ENCODE data around the gene C1orf21. TPM values are rescaled to one million over a fixed set of nuclear protein-coding genes. Genes with fewer than 3 reads are reported as not detected.

The C1orf21 gene
- total RNA-seq, 1 experiment from 2014 or later = 28.5 TPM

DNA sequence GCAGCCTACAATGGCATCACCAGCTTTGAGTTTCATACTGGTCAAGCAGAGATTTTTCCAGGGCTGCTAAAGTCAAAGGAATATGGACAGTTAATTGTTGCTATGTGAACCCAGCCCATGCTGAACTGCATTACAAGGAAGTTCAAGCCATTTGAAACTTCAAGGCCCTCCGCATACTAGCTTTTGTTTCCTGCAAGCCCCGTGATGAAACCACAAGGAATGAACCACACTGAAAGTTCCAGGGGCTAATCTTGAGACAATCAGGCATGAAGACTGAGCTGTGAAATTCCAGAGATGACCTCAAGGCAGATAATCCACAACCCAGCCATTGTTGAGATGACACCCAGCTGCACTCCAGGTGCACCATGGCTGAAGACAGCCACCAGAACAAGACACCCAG is 180.8 kb downstream of the C1orf21 start:
- TF ChIP-seq, protein P1, sequence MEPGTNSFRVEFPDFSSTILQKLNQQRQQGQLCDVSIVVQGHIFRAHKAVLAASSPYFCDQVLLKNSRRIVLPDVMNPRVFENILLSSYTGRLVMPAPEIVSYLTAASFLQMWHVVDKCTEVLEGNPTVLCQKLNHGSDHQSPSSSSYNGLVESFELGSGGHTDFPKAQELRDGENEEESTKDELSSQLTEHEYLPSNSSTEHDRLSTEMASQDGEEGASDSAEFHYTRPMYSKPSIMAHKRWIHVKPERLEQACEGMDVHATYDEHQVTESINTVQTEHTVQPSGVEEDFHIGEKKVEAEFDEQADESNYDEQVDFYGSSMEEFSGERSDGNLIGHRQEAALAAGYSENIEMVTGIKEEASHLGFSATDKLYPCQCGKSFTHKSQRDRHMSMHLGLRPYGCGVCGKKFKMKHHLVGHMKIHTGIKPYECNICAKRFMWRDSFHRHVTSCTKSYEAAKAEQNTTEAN (CRISPR knock-in tag; IDR thresholded peaks at IDR 0.05) = no peak
- TF ChIP-seq RORB (CRISPR knock-in tag; IDR thresholded peaks at IDR 0.05) (no peak), CBFB (CRISPR knock-in tag; IDR thresholded peaks at IDR 0.05; ENCODE audit: low read depth) (no peak), ZBTB21 (CRISPR knock-in tag; IDR thresholded peaks at IDR 0.05; ENCODE audit: borderline replicate concordance) (no peak), RELA (CRISPR knock-in tag; IDR thresholded peaks at IDR 0.05; ENCODE audit: borderline replicate concordance) (no peak), KAT7 (CRISPR knock-in tag; IDR thresholded peaks at IDR 0.05; ENCODE audit: borderline replicate concordance) (no peak), ZNF671 (CRISPR knock-in tag; IDR thresholded peaks at IDR 0.05) (no peak), ZNF317 (CRISPR knock-in tag; IDR thresholded peaks at IDR 0.05; ENCODE audit: borderline replicate concordance, low read depth) (no peak), TEAD4 (CRISPR knock-in tag; IDR thresholded peaks at IDR 0.05) (no peak), MXD4 (CRISPR knock-in tag; IDR thresholded peaks at IDR 0.05; ENCODE audit: borderline replicate concordance) (no peak), SOX15 (CRISPR knock-in tag; IDR thresholded peaks at IDR 0.05) (no peak), FOXP1 (CRISPR knock-in tag; IDR thresholded peaks at IDR 0.05; ENCODE audit: borderline replicate concordance) (no peak), NR3C1 (CRISPR knock-in tag; conservative IDR thresholded peaks at IDR 0.05; ENCODE audit: low read depth) (no peak), MYBL2 (CRISPR knock-in tag; IDR thresholded peaks at IDR 0.05) (no peak)
- TF ChIP-seq, protein P2, sequence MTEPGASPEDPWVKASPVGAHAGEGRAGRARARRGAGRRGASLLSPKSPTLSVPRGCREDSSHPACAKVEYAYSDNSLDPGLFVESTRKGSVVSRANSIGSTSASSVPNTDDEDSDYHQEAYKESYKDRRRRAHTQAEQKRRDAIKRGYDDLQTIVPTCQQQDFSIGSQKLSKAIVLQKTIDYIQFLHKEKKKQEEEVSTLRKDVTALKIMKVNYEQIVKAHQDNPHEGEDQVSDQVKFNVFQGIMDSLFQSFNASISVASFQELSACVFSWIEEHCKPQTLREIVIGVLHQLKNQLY (CRISPR knock-in tag; IDR thresholded peaks at IDR 0.05) = no peak
- TF ChIP-seq, protein P3, sequence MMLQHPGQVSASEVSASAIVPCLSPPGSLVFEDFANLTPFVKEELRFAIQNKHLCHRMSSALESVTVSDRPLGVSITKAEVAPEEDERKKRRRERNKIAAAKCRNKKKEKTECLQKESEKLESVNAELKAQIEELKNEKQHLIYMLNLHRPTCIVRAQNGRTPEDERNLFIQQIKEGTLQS (CRISPR knock-in tag; conservative IDR thresholded peaks at IDR 0.05) = no peak
- TF ChIP-seq, protein P4, sequence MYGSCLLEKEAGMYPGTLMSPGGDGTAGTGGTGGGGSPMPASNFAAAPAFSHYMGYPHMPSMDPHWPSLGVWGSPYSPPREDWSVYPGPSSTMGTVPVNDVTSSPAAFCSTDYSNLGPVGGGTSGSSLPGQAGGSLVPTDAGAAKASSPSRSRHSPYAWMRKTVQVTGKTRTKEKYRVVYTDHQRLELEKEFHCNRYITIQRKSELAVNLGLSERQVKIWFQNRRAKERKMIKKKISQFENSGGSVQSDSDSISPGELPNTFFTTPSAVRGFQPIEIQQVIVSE (CRISPR knock-in tag; IDR thresholded peaks at IDR 0.05; ENCODE audit: borderline replicate concordance) = no peak
- TF ChIP-seq, protein P5, sequence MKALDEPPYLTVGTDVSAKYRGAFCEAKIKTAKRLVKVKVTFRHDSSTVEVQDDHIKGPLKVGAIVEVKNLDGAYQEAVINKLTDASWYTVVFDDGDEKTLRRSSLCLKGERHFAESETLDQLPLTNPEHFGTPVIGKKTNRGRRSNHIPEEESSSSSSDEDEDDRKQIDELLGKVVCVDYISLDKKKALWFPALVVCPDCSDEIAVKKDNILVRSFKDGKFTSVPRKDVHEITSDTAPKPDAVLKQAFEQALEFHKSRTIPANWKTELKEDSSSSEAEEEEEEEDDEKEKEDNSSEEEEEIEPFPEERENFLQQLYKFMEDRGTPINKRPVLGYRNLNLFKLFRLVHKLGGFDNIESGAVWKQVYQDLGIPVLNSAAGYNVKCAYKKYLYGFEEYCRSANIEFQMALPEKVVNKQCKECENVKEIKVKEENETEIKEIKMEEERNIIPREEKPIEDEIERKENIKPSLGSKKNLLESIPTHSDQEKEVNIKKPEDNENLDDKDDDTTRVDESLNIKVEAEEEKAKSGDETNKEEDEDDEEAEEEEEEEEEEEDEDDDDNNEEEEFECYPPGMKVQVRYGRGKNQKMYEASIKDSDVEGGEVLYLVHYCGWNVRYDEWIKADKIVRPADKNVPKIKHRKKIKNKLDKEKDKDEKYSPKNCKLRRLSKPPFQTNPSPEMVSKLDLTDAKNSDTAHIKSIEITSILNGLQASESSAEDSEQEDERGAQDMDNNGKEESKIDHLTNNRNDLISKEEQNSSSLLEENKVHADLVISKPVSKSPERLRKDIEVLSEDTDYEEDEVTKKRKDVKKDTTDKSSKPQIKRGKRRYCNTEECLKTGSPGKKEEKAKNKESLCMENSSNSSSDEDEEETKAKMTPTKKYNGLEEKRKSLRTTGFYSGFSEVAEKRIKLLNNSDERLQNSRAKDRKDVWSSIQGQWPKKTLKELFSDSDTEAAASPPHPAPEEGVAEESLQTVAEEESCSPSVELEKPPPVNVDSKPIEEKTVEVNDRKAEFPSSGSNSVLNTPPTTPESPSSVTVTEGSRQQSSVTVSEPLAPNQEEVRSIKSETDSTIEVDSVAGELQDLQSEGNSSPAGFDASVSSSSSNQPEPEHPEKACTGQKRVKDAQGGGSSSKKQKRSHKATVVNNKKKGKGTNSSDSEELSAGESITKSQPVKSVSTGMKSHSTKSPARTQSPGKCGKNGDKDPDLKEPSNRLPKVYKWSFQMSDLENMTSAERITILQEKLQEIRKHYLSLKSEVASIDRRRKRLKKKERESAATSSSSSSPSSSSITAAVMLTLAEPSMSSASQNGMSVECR (CRISPR knock-in tag; IDR thresholded peaks at IDR 0.05; ENCODE audit: borderline replicate concordance) = no peak
- TF ChIP-seq, protein P6, sequence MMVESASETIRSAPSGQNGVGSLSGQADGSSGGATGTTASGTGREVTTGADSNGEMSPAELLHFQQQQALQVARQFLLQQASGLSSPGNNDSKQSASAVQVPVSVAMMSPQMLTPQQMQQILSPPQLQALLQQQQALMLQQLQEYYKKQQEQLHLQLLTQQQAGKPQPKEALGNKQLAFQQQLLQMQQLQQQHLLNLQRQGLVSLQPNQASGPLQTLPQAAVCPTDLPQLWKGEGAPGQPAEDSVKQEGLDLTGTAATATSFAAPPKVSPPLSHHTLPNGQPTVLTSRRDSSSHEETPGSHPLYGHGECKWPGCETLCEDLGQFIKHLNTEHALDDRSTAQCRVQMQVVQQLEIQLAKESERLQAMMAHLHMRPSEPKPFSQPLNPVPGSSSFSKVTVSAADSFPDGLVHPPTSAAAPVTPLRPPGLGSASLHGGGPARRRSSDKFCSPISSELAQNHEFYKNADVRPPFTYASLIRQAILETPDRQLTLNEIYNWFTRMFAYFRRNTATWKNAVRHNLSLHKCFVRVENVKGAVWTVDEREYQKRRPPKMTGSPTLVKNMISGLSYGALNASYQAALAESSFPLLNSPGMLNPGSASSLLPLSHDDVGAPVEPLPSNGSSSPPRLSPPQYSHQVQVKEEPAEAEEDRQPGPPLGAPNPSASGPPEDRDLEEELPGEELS (CRISPR knock-in tag; IDR thresholded peaks at IDR 0.05) = no peak
- Mint-ChIP-seq H3K4me1 (0 out of 2 replicates have a peak, but pooled peaks cover 3% of the 10 kb centered on the region), H3K36me3 (0 out of 2 replicates have a peak, but pooled peaks cover 3% of the 10 kb centered on the region), H3K4me3 (no peak overlapping the region), H3K27ac (no peak overlapping the region), H3K9me3 (no peaks in the 10 kb centered on the region), H3K27me3 (ENCODE audit: low read depth) (no peaks in the 10 kb centered on the region)
- ATAC-seq (no peak), DNase-seq (ENCODE audit: low spot score) (no peak)
- POLR2A ChIA-PET = no interaction called here
- CTCF ChIA-PET = interaction anchor here (1.4 to 1.7 kb wide), 2 partner anchors 96 to 124 kb away, joined by 3 to 7 read pairs; no protein-coding TSS in a partner anchor

All from WTC11 (cell line).